T follicular helper cell (primary cell): ENCODE data around the gene MAFB.

Experiments
- DNase-seq: peaks from one replicate; pipeline ENCODE4 v3.0.0-alpha.2; 2020; ENCODE audit warnings: low read depth

MAFB gene

DNA sequence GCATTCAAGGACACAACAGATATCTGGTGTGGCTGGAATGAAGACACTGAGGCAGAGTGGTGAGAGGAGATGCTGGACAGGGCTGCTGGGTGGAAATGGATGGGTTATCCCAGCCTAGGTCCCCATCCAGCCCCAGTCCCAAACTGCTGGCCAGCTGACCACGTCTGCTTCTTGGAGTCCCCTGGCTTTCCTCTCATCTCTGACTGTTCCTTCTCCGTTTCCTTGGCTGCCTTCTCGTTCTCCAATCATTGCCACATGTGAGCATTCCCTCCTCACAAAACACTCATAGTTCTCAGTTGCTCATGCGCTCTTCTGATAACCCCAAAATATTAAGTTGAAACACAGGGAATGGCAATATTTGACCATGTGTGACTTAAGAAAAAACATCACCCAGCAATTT is 31.5 kb downstream of the MAFB start:
- DNase-seq, result no peak

DNA sequence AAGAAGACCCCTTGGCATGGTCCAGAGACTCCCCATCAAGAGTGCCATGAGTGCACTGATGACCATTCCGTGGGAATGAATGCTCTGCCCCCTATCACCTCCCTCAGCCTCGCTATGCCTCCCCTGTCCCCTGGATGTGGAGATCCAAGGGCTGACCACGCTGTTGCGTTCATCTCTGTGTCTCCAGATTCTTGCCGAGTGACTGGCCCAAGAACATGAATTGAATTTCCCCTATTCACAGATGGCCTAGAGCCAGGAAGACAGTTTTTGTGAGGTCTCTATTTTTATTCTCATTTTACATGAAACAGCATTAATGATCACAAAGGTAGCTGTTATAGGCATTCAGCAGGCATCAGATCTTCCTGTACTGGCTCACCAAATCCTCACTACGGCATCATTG is 33.6 kb downstream of the MAFB start:
- DNase-seq, result no peak

DNA sequence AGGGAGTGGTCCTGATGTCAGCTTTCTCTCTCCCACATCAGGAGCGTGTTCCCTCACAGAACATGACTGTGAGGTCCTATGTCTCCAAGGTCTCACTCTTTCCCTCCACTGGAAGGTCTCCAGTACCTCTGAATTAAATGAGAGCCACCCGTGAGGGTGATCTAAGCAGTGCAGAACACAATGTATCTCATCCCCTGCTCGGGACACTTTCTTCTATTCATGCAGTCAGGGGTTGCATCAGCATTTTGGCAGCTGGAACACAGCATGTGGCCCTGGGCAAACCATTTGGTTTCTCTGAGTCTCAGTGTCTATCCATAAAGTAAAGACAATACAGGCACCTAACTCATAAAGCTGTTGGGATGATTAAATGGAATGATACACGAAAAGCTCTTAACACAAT is 34.2 kb downstream of the MAFB start:
- DNase-seq, result no peak

DNA sequence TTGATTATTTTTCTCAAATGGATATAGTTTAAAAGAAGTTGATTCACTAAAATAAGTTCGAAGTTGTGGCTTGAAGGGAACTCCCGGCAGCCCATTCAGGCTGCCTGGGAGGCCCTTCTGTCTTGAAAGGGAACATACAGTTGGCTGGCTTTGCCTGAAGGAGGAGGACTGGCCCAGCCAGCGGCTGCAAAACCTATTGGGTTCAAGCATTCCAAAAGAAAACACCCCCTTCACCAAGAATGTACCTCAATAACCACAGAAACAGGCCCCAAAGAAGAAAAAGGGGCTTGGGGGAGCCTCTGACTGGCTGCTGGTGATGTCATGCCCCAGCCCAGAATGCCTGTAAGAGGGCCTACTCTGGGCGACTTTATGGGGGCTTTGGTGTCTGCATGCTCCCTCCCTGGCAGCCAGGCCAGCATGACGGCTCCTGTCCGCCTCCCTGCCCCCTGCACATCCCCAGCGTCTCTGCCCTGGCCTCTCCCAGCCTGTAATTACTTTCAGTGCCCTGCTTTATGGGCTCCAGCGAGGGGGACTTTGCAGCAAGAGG is 36.5 kb downstream of the MAFB start:
- no peak for DNase-seq

DNA sequence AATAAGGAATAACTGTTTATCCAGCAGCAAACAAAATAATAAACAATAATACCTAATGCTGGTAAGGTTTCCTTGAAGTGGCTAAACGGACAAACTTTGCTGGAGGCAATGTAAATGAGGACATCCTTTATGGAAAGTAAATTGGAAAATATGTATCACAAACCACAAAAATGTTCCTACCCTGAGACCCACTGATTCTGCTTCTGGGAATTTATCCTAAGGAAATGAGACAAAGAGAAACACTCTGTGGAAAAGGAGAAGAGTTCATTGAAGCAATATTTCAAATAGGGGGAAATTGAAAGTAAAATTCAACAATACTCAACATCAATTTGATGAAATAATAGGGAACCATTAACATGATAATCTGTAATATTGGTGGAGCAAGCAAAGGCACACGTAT is 37.9 kb downstream of the MAFB start:
- DNase-seq, result no peak

DNA sequence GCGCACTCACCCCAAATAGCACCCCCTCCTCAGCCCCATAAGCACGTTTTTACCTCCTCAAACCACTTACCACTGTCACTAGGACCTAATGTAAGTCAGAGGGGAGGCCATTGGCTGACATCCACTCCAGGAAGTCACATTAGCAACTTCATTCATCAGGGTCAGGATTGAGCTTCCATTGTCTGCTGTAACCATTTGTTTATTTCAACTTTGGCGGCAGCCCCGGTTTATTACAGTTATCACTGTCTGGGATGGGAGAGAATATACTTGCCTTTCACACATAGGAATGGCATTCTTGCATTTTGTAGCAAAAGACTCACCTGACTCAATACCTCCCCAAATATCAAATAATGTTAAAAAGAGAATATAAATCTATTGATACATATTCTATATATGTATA is 38.3 kb downstream of the MAFB start:
- no peak for DNase-seq

DNA sequence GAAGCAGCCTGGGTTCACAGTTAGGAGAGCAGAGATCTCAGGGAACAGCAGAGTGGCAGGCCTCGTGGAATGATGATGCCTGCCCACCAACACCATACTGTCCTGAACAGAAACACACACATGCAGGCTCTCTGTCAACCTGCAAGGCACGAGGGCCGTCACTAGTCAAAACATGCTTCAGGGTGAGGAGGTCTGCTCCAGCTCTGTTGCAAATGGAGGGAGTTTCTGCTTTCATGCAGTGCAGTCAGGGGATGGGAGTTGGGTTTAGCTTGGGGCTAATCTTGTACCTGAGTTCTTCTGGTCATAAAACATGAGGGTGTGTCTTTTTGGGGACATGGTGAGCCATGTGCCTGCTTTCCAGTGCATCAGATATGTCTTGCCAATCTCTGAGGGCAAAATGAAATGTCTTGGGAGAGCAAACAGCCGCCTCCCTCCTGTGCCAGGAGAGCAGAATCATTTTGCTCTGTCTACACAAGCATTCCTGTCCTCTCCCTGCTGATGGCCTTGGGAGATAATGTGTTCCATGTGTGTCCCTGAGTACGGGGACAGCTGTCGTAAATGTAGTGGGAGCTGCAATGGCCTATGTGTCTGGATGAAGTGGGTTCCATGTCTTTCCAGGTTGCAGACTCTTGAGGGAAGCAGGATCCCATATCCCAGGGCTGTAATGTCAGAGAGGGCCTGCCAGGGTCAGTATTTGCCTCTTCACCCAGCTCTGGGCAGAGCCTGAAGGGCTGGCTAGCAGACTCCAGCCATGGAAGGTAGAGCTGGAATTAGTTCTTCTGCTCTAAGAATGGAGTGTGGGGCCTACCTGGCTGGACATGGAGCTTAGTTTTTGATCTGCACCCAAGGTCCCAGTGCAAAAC is 40.6 kb downstream of the MAFB start:
- DNase-seq, result no peak

DNA sequence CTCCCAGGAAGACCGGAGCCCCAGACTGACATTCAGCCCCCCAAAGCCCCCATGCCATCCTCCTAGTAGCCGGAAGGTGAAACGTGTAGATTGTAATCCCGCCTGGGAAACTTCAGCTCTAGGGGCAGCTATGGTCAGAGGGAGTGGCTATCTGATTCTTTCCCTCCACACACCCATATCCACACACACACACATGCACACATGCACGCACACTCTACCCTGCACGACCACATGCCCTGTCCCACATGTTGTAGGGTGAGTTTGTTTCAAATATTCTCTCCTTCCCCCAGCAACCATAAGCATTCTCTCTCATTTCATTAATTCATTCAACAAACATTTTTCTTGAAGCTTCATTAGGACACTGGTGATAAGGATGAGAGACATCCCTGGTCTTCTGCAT is 42.2 kb downstream of the MAFB start:
- DNase-seq, result no peak

DNA sequence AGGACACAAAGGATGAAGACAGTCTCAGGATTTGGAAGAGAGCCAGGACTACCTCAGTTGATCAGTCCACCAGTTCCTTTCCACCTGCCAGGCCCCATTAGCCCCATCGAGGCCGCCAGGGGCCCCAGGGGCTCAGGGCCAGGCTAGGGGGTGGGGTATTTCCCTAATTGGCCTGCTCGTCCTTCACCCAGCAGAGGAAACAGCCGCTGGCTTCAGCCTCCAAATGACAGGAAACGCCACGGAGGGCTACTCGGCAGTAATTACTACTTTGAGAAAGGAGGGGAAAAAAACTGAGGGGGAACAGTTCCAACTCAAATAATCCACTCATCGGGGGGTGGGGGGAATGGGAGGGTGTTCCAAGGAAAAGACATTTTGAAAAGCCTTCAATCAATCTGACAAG is 42.7 kb downstream of the MAFB start:
- DNase-seq, result no peak

DNA sequence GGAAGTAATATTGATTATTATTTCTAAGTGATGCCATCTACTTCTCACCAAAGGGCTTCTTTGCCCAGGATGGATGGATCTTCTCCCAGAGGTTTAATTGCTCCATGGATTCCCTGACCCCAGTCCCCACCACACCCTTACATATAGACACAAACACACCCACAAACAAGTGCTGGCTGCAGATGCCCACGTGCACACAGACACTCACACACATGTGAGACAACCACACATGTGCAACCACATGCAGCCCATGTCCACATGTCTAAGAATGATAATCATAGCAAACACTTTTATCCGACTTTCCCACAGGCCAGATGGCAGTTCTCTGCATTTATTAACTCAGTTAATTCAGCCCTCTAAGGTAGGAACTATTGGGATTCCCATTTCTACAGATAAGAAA is 44.2 kb downstream of the MAFB start:
- DNase-seq, result no peak

DNA sequence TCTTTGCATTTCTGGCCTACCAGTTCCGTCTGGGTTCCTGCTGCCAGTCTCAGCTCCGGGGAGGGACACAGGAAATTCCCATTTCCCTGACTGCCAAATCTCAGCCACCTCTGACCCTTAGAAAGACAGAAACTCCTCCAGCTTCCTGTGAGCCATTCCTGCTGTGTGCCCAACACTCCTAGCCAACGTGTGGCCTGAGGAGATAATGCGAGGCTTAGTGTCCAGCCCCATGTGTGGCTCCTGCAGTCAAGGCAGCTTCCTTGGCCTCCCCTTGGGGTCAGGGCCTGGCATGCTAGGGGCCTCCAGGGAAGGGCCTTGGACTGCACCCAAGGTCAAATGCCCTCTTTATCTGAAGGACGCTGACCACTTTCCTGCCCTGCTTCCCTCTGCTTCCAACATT is 45.1 kb downstream of the MAFB start:
- no peak for DNase-seq

DNA sequence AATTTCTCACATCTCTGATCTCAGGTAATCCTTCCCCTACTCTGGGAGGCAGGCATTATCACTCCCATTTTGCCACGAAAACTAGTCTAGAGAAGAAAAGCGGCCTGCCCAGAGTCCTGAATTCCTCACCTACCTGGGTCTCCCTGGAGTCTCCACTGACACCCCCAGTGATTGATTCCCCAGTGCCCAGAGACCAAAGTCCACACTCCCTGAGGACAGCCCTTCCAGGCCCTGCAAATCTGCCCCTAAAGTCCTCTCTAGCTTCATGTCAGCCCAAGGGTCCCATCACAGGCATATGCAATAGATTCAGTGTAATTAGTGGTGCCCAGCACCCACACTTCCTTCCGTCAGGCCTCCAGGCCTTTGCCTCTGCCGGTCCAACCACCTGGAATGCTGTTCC is 47.2 kb downstream of the MAFB start:
- DNase-seq, result no peak

DNA sequence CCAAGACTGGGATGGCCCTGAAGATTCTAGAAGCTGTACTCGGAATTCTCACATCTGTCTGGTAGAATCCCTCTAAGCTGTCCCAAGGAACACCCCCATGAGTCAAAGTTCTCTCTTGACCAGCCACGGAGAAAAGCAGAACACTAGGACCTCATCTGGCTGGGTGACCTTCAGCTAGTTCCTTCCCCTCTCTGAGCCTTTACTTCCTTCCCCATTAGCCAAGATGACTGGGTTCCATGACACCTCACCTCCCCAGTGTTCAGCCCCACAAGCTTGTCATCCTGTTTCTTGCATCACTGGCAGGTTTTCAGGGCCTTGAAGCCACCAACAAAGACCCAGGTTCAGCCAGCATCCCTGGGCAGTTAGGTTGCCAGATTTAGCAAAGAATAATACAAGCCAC is 47.8 kb downstream of the MAFB start:
- DNase-seq, result no peak

DNA sequence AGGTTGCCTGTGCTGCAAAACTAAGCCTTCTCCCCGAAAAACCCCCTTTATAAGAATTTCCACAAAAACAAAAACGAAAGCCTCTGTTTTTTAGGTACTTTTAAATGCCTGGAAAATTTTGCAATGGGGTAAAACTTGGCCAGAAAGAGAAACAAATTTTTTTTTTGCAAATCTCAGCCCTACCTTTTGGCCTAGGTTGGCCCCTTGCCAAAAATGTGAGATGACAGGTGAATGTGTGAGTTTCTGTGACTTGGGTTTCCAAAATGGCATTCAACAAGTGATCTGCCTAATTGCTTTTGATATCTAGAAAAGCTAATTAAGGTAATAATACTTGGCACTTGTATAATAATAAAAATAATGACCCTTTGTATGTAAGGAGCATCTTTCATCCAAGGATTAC is 48.4 kb downstream of the MAFB start:
- no peak for DNase-seq

DNA sequence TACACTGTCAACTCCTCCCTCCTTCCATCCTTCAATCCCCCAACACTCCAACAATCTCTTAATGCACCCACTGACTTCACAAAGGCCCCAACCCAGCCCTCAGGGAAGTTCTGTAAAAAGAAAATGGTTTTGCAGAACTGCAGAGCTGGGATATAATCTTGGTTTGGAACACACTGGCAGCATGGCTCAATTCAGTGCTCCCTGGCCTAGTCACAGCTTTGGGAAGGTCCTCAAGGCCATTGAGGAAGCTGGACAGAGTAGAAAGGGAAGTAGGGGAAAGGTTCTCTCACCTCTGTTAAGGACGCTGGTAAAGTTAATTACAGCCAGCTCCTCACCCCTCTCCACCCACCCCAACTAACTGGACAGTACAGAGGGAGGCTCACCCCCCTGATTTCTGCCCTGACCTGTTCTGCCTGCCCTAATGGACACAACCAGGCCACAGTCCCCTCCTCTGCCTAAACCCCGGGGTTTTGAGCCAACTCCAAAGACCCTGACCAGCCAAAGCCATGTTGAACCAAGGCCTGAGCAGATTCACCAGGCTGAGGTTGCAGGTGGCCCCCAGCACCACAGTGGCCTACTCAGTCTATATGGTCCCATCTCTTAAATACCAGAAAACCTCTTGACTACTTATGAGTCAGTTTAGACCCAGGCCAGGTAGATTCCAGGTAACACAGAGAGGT is 49.2 kb downstream of the MAFB start:
- DNase-seq, result no peak

DNA sequence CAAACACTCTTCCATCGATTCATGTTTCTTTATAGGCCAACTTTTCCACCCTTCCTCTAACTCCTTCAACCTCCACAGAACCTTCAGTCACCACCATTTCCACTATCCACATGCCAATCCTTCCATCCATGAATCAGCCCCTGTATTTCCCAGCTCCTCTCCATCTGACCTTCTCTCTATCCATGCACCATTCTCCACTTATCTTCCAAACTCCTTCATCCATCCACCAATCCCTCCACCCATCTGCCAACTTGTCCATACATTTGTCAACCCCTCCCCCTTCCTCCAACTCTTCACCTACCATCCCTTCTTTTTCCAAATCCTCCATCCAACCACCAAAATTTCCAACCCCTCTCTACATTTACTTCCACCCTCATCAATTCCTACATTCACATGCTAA is 49.9 kb downstream of the MAFB start:
- DNase-seq, result no peak

DNA sequence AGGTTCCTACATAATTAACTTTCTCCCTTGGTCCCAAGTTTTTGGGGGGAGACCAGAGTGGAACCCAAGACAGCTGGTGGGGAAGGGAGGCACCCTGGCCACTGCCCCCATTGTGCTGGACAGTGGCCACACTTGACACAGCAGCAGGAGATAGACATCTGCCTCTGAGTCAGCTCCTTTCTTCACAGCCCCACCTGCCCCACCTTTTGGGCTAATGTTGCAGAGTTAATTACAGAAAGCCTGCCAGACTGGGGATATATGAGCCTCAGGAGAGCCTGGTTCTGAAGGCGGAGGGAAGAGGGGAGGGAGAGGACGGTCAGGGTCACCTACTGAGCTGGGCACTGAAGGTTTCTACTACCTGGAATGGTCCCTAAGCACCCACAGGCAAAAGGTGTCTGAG is 50.6 kb downstream of the MAFB start:
- no peak for DNase-seq

DNA sequence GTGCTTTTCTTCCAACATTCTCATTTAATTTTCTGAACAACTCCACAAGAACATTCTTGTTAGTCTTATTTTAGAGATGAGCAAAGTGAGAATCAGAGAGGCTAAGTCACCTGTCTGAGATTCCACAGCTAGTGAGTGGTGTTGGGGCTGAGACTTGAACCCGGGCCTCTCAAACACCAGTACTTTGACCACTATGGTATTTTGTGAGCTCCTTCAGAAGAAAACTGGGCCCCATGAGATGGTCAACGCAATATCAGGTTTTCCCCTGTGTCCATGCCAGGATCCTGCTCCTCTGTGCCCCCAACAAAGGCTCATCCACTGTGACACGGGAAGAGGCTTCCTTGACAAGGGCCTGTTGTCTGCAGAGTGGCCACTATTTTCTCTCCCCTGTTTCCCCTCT is 51.9 kb downstream of the MAFB start:
- no peak for DNase-seq

DNA sequence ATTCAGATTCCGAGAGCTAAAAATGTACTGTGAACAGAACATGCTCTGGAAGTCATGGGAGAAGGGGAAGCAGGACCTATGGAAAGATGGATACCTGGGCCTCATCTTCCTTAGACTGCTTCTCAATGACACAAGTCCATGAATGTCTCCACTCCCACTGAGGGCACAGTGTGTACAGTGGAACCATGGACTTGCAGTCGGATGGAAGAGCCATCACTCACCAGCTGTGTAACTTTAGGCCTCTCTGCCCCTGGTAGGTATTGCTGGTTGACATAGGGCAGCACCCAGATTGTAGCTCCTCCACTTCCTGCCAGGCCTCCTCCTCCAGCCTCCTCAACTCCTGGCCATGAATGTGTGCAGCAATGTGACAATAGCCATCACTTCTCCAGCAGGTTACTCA is 52.5 kb downstream of the MAFB start:
- no peak for DNase-seq

DNA sequence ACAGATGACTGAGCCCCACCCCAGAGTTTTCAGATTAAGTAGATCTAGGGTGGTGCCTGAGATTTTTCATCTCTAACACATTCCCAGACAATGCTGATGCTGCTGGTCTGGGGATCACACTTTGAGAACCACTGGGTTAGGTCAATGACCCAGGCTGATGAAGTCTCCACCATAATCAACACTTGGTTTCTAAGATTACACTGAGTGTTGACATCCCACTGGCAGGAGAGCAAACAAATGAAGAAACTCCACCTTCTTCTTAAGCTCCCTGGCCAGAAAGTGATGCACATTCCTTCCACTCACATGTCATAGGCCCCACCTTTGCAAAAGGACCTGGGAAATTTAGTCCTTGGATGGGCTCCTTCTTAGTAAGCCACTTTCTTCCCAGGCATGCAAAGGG is 53.1 kb downstream of the MAFB start:
- no peak for DNase-seq
